T-helper 1 cell (primary cell): ENCODE measurements around the gene WNT5B.
A peak's percentile ranks its signal among the peaks of the same experiment; 100 is the strongest.

ENCODE experiments used
- DNase-seq, 5 donors: peaks; one replicate each; pipeline ENCODE4 v3.0.0-alpha.2; 2012 to 2020

Gene WNT5B

DNA sequence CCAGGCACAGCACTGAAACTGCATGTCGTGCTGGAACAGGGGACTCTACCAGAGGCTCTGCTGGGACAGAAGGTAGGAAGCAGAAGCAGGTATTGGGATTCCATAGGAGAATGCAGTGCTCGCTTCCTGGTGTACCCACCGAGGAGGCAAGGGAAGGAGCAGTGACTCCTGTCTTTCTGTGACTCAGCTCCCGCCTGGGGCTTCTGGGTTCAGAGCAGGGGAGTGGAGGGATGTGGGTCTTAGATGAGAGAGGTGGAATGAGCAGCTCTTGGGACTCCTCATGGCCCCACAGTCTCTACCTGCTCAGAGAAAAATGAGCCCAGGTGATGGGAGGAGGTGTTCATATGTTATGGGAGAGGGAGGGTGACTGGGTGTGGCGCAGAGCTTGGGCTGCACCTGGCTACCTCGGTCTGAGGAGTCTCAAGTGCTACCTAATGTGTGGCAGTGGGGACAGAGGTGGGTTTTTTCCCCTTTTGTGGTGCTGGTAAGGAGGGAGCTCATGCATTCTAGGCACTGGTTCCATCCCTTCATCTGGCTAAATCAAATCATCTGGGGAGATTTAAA, 26.3 kb downstream of the WNT5B start:
- DNase-seq = no peak

DNA sequence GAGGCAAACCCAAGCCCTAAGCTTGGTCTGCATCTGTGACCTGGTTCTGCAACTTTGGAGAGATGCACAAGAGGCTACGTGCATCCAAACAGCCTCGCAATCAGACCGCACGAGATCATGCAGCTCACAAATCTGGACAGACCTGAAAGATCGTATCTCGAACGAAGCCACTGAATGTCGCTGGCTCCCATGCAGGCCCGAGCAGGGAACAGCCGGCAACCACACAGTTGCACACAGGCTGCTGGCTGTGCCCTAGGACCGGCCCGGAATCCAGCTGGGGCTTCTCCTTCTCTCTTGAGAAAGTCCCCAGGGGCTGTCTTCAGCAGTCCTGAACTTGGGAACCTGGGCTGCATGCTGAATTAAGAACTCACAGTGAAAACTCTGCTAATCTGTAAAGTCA, 27.9 kb downstream of the WNT5B start:
- DNase-seq = no peak

DNA sequence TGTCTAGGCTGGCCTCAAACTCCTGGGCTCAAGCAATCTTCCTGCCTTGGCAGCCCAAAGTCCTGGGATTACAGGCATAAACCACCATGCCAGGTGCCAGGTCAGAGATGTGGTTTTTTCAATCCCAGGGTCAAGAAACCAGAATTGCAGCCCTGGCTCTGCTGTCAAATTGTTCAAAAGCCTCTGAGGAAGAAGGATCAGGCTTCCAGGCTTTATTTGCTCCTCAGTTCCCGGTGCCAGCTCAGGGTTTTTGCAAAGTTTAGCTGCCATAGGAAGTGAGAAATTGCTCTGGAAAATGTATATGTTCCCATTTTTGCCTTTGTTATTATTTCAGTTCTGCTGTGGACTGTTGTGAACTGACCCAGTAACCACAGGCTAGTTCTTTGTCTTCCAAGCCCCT, 28.7 kb downstream of the WNT5B start:
- DNase-seq = no peak

- peak; percentile 28 to 60 (median 57) for DNase-seq
Observed at GRCh38 chr12:1660304-1661187, 31.5 kb downstream of the WNT5B start.

DNA sequence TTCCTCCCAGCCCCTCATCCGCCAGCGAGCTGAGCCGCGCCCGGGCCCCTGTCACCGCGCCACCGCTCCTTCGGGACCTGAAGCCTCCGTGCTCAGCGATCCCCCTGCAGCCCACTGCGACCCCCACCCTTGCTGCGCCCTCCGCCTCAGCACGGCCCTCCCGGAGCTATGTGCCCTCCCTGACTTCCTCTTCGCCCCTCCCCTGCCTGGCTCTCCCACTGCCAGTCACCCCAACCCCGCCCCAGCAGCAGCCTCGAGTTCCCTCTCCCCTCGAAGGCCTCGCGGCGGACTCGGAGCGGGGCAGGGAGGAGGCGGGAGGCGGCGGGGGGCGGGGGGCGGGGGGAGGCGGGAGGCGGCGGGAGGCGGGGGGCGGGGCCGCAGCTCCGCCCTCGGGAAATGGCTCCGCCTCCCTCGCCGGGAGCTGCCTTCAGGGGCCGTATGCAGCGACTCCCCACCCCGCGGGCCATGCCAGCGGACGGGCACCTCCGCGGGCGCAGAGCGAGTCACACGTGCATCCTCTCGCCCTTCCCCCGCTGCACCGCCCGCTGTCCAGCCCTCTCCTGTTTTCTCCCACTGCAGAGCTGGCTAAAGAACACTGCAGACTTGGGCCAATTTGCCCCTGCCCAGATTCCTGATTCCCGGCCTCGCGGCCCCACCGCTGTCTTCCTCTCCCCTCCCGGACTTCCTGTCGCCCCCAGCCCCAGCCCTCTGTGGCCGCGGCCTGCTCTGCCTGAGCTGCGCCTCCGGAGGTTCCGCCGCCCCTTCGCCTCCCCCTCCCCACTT, 32.7 kb downstream of the WNT5B start:
- peak; percentile 80 to 89 (median 85) for DNase-seq

- DNase-seq = peak in 4 of 5 donors; percentile 18 to 41 (median 26)
Observed at GRCh38 chr12:1662761-1663439, 33.9 kb downstream of the WNT5B start.

GRCh38 chr12:1663440-1664132, 34.6 kb downstream of the WNT5B start:
- DNase-seq = peak in 2 of 5 donors; percentile 18 to 20

GRCh38 chr12:1665366-1665765, 36.3 kb downstream of the WNT5B start:
- DNase-seq = no peak

DNA sequence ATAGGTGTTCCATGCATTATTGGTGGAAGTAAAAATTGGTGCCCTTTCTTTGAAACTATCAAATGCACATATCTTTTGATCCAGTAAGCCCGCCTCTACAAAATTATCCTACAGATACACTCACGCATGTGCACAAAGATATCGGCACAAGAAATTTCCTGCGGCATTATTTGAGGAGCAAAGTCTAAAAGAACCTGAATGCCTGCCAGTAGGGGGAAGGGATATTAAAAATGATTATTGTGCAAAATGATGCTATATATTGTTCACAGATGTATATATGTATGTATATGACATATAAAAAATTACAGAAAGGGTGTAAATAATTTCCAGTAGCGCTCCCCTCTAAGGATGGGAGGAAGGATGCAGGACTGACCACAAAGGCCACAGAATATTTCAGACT, 37.2 kb downstream of the WNT5B start:
- no peak for DNase-seq

DNA sequence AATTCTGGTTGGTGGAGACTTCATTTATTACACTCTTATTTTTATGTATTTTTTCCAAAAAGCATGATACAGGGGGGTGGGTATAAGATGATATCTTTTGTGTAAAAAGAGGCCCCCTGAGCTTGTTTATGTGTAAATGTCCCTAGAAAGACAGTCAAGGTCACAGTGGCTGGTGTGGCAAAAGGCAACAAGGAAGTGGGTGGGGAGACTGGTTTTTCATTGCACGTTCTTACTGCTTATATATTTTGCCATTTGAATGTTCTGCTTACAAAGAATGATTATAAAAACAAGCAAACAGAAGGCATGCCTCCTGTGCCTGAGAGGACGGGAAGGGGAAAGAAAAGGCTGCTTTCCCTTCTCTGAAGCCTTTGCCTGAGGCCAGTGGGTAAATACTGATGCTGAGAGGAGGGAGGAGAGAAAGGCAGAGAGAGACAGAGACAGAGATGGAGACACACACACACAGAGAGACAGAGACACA, 37.7 kb downstream of the WNT5B start:
- DNase-seq = peak in 1 of 5 donors; percentile 11

DNA sequence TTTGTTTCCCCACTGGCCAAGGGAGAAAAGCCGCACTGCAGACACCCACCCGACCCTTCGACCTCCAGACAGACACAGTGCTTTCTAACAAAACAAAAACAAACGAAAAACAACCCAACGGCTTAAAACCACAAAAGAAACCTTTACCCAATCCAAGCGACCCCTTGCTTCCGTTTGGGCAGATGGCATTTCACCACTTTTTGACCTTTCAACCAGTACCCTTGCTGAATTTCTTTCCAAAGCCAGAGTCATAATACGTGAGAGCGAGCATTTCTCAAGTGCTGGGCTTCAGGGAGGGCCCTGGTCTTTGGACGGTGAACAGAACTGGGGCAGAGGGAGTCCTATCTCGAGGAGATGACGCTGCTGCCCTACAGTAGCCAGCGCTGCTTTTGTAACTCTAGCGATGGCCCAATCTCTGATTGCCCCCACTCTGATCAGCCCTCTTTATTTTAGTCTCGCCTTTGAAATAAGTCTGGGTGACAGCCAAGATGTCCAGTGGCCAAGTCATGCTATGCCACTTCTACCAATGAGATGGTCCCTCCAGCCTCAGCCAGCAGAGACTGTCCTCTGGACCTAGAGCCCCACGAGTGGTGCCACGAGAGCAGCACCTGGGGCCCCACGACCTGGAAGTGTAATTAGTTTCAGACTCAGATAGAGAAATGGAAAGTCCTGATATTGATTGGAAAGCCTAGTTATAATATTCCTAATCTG, 40.0 kb downstream of the WNT5B start:
- no peak for DNase-seq

GRCh38 chr12:1670358-1671268, 41.6 kb downstream of the WNT5B start:
- no peak for DNase-seq

DNA sequence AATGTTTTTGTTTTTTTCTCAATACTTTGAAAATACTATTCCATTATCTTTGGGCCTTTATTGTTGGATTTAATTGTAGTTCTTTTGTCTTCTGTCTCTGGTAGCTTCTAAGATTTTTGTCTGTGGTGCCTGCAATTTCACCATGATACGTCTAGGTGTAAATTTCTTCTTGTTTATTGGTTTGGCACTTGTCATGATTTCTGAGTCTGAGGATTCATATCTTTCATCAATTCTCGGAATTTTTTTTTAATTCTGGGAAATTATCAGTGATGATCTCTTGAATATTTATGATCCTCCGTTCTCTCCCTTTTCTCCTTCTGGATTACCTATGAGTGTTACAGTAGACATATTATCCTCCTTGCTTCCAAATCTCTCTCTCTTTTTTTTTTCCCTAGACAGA, 47.0 kb downstream of the WNT5B start:
- no peak for DNase-seq

GRCh38 chr12:1680804-1681492, 51.9 kb downstream of the WNT5B start:
- no peak for DNase-seq

DNA sequence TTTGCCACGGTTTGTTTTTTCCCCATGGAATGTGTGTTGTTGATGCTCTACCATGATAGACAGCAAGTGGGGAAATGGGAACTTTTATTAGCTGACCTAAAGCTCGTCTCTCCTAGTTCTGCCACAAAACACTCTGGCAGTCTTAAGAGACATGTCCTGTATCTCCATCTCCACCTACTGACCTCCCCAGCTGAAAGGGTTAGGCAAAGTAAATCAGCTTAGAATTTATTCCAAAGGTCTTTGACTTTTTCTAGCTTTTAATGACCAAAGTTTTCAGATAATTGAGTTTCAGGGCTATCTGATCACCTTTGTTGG, 52.4 kb downstream of the WNT5B start:
- no peak for DNase-seq

DNA sequence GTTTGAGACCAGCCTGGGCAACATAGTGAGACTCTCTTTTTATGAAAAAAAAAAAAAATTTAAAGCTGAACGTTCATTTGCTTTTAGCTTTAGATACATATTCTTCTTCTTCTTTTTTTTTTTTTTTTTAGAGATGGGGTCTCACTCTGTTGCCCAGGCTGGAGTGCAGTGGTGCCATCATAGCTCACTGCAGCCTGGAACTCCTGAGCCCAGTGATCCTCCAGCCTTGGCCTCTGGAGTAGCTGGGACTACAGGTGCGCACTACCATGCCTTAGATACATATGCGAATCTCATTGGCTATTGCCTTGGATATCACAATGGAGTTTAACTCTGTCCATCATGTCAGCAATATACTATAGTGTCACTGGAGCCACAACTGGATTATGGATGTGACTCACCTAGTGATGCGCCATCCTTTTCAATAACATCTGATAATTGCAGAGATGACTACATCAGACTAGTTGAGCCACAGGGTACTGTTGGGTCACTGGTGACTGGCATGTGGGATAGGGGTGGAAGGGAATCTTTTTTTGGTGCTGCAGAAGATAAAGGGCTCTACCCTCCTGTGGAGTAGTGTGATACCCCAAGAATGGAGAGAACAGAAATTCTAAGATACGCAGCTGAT, 59.2 kb downstream of the WNT5B start:
- DNase-seq = no peak

GRCh38 chr12:1690578-1691122, 61.6 kb downstream of the WNT5B start, which contains the start of gene ADIPOR2:
Gene ADIPOR2 (plus strand): TSS chr12:1691070. CDS start chr12:1754344, 63,274 bp downstream.
- DNase-seq = peak; percentile 84 to 97 (median 91)

DNA sequence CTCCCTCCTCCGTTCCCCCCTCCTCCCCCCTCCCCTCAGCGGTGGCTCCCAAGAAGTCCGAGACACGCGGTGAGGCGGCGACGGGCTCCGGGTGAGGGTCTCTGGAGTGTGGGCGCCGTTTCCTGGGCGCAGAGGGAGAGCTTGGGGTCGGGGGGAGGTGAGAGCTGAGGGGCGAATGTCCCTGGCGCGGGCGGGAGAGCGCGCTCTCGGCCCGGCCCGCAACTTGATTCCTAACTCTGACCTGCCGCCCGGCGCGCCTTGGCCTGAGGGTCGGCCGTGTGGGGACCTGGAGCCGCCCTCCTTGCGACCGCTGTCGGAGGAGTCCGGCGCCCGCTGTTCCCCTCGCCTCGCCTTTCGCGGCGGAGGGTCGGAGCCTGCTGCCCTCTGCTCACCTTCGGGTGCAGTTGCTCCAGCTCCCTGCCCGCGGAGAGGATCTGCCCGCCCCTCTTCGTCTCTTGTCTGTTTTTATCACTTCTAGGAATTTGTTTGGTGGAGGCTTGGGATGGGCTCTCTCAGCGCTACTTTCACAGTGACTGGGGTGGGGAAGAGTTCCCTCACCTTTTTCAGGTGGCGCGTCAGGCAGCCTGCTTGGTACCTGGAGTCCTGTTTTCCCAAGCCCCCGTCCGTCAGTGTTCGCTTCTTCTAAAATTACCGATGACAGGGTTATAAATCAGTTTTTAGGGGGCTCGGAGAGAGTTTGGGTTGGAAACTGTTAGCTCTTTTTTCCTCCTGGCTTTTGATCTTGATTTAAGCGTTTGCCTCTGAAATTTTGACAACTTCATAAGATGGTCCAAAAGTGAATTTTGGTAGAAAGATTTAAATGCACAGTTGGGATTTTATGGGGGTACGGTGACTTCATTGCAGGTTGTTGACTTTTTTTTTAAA, 62.3 kb downstream of the WNT5B start:
- DNase-seq = peak in 2 of 5 donors; percentile 20 to 22
